GM18951 (cell line): ENCODE results near the gene LIF.

ENCODE experiments used
- POLR2A ChIP-seq: IDR thresholded peaks from 4 replicates; pipeline ENCODE4 v1.6.1; 2011; ENCODE audit warnings: mild to moderate bottlenecking; ENCODE audit not compliant: insufficient read length, insufficient read depth; ENCODE audit errors: extremely low read depth
- in situ Hi-C: fragments of 300-500 bp; cut with MboI; formaldehyde crosslinking; loops from one replicate; pipeline ENCODE4 v1.12.0; 2022; ENCODE audit warnings: low sequenced_read_pairs, mixed read lengths, inconsistent platforms; ENCODE audit not compliant: unreplicated experiment

LIF gene

DNA sequence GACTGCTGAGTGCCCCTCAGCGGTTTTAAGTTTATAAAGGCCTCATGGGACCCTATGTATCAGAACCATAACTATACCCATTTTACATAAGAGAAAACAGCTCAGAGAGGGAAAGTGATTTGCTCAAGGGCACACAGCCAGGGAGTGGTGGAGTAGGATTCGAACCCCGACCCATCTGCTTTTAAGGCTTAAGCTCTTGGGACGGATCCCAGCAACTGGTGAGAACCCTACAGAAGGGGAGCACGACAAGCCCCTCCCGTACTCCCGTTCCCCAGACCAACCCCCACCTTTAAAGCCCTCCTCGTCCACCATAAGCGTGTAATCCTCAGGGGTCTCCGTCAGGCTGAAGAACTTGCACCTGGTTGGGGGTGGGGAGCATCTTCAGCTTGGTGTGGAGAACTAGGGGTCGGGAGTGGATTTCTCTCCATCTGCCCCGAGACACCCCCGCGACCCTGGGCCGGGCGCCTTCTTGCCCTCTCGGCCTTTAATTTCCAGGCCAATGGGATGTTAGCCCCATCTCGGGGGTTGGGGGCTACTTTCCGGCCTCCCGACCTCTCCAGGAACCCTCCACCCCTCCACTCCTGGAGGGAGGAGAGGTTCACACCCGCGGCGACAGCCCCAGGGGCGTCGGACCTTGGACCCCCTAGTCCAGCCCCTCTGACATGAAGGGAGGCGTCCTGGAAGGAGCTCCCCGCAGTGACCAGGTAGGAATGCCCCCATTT is 42.0 kb upstream of the LIF start:
- in situ Hi-C loops = no loop called here
- TF ChIP-seq POLR2A = no peak

DNA sequence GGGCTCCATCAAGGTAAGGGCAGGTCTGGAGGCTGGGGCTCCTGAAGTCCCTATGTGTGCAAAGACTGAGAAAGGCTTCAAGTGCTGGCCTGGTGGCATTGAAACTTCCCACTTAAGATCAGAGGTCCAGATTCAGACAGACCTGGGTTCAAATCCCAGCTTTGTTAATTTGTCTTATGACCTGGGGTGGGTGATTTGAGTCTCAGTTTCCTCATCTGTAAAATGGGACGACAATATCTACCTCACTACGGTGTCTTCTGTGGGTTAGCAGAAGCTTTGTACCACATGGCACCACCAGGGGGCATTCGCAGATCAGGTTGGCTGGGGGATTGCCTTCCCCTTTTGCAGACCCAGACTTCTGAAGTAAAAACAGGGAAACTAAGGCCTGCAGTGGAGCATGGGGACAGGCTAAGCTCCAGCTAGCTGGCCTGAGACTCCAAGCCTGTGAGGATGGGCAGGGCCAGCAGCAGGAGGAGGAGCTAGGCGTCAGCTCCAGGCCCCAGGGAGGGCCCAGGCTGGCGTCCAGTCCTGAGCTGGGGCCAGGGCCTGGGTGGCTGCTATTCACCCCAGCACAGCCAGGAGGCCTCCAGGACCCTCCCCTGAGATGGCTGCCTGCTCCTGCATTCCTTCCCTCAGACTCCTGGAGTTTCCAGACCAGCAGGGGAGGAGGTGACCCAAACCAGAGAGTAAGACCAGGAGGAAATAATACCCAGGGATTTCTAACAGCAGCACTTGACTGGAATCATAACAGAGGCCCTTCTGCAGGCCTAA is 41.3 kb upstream of the LIF start:
- in situ Hi-C loops = no loop called here
- no peak for TF ChIP-seq POLR2A

DNA sequence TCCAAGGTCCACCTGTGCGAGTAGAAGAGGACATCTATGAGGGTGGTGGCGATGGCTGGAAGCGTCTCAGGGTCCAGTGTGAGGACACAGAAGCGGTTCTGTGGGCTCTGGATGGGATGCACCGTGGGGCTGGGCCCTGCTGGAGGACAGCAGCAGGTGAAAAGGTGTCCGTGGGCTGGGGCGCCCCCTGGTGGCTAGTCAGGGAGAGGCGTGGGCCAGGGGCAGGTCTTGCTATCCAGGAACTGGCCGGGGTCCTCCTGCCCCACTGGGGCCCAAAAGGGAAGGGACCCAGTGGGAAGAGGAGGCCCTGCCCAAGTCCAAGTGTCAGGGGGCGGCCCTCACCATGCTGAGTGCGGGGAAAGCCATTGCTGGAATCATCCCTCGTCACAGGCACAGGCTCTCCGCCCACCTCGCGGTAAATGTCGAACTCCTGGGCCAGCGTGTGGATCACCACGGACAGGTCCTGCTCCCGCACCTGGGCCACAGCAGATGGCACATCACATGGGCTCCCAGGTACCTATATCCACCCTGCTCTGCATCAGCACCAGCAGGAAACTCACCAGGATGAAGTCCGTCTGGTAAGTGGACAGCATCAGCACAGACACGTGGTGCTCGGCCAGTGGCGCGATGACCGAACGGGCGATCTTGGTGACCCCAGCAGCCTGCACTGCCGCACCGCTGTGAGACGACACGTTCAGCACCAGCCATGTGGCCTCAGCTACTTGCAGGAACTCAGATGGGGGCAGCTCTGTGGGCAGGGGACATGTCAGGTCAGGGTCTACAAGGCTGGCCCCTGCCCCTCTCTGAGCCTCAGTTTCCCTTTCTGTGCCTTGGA is 40.5 kb upstream of the LIF start:
- in situ Hi-C loops = no loop called here
- TF ChIP-seq POLR2A = no peak

DNA sequence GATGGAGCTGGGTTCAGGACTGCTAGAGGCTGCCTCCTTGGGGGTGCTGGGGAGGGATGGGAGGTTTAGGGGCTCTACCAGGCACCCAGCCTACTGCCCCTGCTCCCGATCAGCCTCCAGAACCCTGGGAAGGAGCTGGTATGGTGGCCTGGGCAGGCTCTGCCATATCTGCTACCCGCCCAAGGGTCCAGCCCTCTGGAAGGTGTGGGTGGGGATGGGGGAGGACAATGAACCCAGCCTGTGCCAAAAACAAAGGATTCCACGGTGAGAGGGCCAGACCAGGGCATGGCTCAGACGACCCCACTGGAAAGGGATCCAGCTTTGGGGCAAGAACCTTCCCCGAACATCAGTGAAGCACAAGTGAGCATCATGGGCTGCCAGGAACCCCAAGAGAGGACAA is 39.8 kb upstream of the LIF start:
- in situ Hi-C loops = no loop called here
- no peak for TF ChIP-seq POLR2A

DNA sequence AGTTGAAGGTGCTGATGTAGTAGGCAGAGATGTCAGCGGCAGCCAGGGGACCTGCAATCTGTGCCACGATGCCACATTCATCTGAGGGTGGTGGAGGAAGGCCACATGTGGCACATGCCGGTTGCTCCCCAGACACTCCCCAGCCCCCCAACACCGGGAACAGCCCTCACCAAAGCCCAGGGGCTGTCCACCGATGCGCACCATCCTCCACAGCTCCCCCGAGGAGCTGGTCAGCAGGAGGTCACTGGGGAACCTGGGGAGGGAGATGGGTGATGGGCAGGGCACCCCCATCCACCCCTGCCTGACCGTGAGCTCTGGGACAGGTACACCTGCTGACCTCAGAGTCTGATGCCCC is 39.3 kb upstream of the LIF start:
- TF ChIP-seq POLR2A = no peak
- in situ Hi-C loops = no loop called here

DNA sequence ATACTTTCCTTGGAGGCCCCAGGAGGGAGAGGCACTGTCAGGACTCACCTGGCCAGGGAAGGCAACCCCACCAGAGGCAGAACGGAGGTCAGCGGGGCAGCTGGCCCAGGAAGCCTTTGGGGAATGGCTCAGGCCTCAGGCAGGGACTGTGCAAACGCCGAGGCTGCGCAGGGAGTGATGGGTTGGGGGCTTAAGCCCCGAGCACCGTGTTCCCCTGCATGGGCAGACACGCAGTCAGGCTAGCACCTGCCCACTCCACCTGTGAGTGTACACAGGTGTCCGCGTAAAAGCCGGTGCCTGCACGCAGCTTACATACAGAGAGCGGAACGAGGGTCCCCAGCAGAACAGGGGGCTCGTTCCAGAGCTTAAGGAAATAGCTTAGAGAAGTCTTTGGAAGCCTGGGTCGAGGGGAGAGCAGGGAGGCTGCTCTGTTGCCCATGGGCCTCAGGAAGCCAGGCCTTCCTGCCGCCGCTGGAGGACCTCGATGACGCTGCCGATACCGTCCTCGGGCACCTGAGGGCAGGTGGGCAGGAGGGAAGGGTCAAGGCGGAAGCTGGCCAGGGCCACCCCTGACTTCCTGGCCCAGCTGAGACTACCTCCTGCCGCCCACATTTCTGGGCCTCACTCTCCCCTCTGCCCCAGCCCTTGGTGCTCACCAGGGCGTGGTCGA is 38.8 kb upstream of the LIF start:
- in situ Hi-C loops = no loop called here
- no peak for TF ChIP-seq POLR2A

DNA sequence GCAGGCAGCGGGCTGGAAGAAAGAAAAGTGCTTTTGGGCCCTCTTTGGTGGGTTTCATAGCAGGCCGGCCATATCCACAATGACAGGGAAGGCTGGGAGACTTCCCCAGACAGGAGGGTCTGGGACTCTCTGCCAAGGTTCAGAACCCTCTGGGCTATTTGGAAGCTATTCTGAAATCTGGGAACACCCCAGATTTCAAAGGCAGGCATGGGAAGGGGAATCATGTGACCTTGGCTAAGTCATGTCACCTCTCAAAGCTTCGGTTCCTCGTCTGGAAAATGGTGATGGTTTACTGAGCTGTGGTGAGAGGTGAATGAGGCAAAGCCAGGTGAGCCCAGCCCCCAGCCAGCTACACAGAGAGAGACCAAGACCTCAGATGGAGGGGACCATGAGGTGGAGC is 38.1 kb upstream of the LIF start:
- in situ Hi-C loops = no loop called here
- TF ChIP-seq POLR2A = no peak

DNA sequence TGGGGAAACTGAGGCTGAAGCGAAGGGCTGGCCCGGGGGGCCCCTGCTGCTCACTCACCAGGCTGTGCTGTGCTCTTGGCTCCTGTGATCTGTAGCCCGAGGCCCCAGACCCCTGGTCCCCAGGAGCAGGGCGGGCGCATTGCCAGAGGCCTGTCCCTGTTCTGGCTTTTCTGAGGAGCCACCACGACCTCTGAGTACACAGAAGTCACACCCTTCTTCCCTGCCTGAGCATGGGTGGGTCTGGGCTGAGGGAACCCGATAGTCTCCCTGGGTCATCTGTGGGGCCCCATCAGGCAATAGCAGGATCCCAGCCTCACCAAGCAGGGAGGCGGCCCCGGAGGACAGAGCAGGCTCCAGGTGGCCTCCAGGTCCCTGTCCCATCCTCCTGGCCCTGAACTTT is 37.6 kb upstream of the LIF start:
- in situ Hi-C loops = no loop called here
- no peak for TF ChIP-seq POLR2A

DNA sequence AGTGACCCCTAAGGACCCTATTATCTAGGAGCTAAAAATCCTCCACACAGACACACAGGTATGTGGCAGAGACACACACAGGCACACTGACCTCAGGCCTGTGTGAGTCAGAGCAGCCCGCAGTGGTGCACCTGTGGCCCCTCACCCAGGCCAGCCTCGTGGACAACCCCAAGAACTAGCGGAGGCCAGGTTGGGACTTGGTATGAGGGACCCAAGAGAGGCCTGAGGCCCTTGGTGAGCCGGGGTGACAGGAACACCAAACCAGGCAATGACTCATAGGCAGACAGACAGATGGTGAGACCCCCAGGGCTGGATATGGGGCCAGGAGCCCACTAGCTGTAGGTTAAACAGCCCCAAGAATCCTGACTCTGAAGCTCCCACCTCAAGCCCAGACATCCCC is 36.8 kb upstream of the LIF start:
- no peak for TF ChIP-seq POLR2A
- in situ Hi-C loops = no loop called here

DNA sequence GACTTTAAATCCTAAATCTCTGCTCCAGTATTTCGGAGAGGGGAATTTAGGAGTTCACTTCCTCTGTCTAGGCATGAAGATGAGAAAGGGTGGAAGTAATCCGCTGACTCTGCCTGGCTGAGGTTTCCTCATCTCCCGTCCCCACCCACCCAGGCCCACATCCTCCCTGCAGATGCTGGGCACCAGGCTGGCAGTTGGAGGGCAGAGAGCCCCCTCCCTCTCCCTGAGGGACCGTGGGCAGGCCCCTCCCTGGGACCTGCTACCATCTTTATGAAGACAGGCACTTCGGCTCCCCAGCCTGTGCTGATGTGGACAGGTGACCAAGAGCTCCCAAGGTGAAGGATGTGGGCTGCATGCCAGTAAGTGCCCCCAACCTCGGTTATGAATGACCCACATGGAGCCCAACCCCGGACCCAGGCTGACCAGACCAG is 36.1 kb upstream of the LIF start:
- TF ChIP-seq POLR2A = no peak
- in situ Hi-C loops = no loop called here

DNA sequence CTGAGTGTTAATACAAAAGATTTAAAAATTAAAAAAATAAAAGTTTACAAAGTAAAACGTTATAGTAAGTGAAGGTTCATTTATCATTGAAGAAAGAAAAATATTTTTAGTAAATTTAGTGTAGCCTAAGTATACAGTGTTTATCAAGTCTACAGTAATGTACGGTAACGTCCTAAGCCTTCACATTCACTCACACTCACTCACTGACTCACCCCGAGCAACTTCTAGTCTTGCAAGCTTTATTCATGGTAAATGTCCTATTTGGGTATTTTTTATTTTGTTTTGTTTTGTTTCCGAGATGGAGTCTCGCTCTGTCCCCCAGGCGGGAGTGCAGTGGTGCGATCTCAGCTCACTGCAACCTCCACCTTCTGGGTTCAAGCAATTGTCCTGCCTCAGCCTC is 33.9 kb upstream of the LIF start:
- in situ Hi-C loops = no loop called here
- no peak for TF ChIP-seq POLR2A

DNA sequence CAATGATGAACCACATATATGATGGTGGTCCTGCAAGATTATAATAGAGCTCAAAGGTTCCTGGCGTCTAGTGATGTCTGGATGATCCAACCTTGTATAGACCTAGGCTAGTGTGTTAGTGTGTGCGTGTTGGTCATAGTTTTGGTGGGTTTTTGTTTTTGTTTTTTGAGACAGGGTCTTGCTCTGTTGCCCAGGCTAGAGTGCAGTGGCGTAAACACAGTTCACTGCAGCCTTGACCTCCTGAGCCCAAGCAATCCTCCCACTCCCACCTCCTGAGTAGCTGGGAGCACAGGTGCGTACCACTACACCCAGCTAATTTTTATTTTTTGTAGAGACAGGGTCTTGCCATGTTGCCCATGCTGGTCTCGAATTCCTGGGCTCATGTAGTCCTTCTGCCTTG is 33.4 kb upstream of the LIF start:
- in situ Hi-C loops = no loop called here
- no peak for TF ChIP-seq POLR2A
